Activated CD4-positive, CD25-positive, alpha-beta regulatory T cell (primary cell): Measurements from ENCODE around the gene TPO.
"Not testable (repeated sequence)": the region's sequence is repeated elsewhere in the genome, so short reads cannot be mapped to it uniquely, and the experiment has no call there.

Source experiments
- DNase-seq, 4 experiments: peaks; one replicate each; lab custom pipeline; 2025; lab: John Stamatoyannopoulos, UW

The TPO gene

DNA sequence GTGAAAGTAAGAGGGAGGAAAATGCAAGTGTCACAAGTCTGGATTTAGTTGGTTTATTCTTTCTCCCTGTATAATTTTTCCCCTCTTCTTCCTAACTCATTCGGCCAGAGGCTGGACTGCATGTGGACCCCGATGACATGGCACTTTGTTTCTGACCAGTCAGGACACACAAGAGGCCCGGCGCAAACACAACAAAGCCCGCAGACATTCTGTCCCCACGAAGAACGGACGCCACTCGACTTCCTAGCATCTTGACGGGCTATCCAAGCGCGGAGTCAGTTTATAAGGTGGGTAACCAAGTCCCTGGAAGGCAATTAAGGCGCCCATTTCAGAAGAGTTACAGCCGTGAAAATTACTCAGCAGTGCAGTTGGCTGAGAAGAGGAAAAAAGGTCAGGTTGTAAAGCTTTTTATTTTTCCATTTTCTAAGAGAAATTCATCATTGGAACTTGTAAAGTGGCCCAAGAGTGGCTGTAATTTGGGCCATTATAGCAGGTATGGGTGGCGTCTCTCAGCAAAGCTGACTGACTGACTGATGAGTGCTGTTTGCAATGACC lies at the start of gene TPO:
TPO (plus strand) TSS at position 308 of the 555 bp plus-strand sequence. CDS start 946 bp downstream, outside the sequence.
- no peak for DNase-seq

DNA sequence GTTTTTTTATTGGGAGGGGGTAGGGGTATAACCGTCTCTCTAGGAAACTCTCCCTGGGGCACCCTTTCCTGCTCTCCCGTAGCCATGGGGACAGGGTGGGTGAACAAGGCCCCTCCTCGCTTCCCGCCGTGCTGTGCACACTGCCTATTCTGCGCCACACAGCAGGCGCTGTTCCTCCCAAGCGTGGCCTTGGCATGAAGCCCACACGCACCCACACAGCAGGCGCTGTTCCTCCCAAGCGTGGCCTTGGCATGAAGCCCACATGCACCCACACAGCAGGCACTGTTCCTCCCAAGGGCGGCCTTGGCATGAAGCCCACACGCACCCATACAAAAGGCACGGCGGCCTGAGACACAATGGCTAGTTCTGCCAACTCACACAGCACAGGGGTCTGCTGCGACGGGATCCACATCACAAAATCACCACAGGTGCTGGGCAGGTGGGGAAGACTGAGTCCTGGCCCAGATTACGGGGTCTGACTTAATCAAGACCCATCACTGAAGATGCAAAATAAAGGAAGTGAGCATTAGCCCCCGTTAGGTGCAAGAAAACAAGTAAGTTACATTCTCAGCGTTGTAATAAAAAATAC lies 46.6 kb upstream of the TPO start:
- DNase-seq, result no peak

DNA sequence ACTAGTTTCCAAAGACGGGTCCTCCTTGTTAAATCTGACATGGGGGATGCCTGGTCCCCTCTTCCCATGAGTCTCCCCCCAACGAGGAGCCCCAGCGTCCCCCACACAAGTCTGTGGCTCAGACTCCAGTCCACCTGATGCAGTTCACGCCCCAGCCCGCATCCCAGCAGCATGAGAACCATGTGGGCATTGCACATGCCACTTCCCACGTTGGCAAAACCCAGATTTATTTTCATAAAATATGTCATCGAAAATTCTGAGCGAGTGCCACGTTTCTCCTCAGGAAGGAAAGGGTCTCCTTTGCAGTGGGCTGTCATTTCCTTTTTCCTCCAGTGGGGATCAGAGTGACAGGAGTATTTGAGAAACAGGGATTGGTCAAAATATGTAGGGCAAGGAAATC lies 45.7 kb upstream of the TPO start:
- DNase-seq, result no peak

DNA sequence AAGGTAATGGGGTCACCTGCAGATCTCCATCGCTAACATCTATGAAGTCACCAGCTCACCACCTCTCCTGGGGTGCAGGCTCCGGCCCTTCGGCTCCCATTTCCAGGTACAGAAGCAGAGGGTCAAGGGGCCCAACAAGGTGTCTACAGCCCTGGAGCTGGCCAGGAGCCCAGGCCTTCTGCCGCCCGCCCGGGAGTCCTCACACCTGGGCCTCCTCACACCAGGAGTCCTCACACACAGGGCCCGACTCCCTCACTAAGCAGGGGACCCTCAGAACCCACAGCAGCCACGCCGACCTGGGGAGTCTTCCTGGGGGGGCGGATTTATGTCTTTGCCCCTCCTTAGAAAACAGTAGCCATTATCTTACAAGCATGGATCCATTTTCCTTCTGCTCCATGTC lies 43.4 kb upstream of the TPO start:
- DNase-seq, result no peak

DNA sequence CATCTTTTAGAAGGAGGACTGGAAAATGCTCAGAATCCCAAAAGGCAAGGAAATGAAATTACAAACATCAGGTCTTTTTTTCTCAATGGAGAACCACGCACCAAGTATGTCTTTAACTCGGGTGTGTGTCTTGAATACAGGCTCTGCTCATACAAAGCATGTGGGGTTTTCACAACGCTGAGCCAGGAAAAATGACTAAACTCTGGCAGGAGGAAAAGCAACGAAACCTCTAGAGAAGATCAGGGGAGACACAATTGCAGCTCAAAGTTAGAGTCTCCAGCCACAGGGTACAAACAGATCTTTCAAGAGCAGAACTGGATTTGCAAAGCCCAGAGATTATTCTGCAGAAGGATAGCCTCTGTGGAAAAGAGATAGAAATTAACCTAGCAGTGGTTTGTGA lies 42.8 kb upstream of the TPO start:
- no peak for DNase-seq

DNA sequence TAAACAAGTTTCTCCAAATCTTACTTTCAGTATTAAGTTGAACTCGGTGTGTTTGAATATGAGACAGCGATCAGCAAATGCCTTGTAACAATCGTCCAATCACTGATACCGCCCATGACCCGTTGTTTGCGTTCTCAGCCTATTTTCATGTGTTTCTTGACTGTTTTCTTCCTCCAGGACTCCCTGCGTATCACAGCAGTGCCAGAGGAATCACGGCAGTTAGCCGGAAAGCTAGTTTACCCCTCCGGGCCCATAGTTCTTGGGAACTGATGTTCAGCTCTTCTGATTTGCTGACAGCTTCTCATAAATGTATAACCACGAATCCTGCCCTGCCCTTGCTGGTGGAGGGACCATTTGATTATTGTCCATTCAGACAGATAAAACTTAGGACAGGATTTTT lies 42.2 kb upstream of the TPO start:
- no peak for DNase-seq

DNA sequence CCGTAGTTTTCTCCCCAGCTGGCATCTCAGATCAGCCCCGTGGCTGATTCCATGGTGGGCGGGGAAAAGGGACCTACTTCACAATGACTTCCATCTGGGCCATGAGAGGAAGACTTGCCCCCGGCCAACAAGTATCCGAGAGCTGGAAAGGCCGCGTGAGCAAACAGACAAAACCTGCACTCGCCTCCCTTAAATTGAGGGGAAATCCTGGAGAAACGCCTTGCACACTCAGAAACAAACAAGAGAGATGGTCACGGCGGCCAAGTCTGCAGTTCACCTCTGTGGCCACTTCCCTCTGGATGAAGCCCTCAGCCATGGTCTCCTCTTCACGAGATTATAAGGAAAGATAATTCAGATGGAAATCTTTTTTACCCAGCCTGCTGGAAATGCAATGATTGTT lies 39.4 kb upstream of the TPO start:
- no peak for DNase-seq

DNA sequence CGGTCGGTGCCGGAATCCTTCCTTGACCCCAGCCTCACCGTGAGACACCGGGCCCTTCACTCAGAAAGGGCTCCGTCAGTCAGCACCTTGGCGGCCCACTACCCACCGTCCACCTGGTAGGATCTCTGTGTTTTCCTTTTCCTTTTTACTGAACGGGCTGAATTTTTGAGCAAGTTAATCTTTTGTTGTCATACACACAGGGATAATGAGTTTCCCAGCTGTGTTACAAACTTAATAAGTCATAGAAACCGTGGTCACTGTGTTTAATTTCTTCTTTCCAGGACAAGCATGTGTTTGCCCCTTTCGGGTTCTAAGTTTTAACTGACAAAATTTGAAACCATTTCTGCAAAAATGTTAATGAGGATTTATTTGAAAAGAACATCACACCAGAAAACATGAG lies 39.0 kb upstream of the TPO start:
- DNase-seq, result no peak

DNA sequence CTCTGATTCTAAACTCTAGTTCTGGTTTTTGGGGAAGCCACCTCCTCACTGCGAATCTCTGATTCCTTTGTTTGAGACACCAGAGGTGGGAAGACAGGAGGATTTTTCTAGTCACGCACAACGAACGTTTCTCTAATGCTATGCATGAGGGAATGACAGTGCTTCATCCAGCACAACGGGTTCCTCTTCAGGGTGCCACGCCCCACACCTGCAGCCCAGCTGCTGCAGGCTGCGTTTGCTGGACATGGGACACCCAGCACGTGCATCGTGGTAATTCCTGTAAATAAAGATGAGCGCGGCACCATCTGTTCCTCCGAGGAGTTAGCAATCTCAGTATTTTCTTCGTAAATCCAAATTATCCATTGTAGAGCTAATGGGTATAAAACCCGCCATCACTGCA lies 37.5 kb upstream of the TPO start:
- DNase-seq, result no peak

DNA sequence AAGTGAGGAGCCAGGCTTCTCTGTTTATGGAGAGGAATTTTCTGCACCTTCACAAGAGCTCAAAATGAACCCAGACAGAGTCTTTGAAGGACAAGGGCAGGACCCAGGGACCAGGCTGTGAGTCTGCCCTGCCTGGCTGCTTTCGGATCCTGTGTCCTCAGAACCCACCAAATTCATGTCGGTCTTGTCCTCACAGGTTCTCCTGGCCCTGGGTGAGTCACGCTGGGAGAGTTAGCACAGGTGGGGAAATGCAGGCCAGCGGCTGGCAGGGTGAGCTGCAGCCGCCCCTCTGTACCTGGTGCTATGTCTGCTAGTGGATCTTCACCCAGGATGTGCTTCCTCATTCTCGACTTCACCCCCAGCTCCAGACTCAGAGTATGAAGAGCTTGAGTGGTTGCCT lies 35.8 kb upstream of the TPO start:
- no peak for DNase-seq

DNA sequence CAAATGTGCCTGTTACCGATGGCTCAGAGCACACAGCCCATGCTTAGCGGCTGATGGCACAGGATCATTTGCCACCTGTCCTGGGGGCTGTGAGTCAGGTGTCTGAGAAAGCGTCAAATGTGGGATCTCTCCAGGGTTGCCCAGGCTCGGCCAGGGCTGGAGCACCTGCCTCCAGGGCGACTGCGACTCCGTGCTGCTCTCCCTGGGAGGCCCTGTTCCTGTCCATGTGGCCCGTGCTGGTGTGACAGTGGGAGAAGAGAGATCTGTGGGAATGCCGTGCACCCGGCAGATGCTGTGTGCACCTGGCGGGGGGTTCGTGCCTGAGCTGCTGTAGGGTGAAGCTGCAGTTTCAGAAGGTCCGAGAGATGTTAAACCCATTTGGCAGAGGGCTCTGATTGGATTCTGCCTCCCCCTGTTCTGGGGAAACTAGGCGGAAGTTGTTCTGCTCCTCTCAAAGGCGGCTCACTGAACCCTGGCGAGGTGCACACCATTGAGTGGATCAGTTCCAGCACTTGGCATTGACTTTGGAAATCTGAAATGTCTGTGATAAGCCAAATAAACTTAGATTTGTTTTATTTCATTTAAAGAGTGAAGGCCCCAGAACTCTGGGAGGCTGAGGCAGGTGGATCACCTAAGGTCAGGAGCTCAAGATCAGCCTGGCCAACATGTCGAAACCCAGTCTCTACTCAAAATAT lies 34.7 kb upstream of the TPO start:
- no peak for DNase-seq

DNA sequence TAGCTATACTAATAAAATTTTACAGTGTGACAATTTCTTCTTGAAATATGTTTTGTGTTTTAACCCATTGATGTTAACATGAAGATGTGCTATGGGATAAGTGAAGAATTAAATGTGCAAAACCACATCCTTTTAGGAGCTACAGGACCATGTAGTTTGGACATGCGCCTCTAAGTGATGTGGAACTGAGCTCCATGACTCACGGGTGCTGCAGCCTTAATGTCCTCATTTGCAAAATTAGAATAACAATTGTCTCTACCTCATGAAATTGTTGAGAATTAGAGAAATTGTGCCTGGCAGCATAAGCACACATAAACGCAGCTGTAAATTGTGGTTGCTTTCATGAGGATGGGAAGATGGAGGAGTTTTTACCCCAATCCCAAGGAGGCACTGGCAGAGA lies 31.6 kb upstream of the TPO start:
- DNase-seq, result no peak

DNA sequence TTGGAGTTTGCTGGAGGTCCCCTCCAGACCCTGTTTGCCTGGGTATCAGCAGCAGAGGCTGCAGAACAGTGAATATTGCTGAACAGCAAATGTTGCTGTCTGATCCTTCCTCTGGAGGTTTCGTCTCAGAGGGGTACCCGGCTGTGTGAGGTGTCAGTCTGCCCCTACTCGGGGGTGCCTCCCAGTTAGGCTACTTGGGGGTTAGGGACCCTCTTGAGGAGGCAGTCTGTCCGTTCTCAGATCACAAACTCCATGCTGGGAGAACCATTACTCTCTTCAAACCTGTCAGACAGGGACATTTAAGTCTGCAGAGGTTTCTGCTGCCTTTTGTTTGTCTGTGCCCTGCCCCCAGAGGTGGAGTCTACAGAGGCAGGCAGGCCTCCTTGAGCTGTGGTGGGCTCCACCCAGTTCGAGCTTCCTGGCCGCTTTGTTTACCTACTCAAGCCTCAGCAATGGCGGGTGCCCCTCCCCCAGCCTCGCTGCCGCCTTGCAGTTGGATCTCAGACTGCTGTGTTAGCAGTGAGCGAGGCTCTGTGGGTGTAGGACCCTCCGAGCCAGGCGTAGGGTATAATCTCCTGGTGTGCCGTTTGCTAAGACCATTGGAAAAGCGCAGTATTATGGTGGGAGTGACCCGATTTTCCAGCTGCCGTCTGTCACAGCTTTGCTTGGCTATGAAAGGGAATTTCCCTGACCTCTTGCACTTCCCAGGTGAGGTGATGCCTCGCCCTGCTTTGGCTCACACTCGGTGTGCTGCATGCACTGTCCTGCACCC lies 25.1 kb upstream of the TPO start:
- DNase-seq, result not testable (repeated sequence)

DNA sequence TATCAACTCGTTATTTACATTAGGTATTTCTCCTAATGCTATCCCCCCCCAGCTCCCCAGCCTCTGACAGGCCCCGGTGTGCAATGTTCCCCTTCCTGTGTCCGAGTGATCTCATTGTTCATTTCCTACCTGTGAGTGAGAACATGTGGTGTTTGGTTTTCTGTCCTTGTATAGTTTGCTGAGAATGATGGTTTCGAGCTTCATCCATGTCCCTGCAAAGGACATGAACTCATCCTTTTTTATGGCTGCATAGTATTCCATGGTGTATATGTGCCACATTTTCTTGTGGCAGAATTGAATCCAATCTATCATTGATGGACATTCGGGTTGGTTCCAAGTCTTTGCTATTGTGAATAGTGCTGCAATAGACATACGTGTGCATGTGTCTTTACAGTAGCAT lies 23.1 kb upstream of the TPO start:
- not testable (repeated sequence) for DNase-seq

DNA sequence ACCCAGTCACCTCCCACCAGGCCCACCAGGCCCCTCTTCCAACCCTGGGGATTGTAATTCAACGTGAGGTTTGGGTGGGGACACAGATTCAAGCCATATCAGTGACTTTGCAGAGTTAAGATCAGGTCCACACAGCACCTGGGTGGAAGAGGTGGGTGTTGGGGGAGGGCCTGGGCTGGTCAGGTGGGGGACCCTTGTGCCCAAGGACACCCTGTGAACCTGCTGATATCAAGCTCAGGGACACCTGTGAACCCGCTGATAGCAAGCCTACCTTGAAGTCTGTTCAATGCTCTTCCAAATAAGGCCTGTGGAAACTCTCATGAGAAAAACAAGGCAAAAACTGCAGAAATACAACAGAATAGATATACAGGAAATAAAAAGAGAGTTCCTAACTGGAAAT lies 19.9 kb upstream of the TPO start:
- no peak for DNase-seq

DNA sequence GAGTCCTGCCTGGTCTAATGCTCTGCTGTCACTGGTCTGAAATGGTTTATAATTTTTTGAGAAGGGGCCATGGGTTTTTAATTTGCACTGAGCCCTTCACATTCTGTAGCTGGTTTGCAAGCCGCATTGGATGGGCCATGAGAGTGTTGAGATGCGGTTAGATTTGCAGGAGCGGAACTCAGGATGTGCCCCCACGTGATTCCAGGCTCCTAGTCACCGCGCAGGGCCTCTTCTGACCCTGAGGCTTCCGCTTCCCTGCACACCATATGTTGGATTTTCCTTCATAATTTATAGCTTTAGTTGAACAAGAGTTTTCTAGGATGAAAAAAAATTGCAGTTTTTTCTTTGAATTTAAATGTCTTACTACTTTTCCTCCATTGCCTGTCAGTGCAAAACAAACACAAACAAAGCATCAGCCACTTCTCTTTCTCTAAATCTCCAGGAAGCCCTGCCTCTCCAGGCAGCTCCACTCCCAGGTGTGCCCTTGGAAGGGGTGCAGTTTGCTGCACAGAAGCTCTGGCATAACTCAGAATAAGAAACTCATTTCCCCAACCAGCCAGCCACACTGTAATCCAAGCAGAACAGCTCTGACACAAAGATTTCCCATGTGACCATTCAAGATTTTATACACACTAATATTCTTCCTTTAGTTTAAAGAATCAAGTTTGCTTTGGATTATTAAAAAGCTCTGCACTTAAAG lies 18.4 kb upstream of the TPO start:
- no peak for DNase-seq

DNA sequence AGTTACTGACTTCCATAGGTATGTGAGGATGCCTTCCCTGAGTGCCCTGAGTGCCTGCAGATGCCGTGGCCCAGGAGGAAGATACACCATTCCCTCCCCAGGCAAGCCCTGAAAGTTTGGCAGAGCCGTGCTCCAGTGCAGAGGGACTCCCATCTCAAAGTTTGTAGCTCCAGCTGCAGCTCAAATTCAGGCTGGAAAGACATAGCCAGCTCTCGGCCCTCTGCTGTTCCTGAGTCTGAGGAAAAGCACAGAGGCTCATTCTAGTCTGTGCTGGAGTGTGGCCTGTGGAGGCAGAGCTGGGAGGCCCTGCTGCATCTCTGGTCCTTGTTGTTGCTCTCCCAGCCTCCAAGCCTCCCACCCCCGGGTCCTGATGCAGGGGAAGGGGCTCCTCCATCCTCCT lies 15.9 kb upstream of the TPO start:
- no peak for DNase-seq

DNA sequence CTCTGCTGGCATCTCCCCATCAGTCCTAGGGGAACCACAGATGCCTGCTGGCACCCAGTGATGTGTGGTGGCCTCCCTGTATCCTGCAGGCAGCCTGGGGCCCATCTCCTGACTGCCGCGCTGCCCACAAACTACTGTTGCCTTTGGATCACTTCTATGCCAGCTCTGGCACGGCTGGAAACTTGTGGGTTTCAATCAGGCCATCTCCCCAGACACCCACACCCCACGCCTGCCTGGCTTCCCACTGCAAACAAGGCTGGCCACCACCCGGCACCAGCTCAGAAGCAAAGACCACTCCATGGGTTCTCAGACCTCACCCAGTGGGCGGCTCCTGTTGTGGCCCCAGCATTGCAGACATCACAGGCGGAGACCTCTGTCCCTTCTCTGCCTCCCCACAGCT lies 15.1 kb upstream of the TPO start:
- no peak for DNase-seq

DNA sequence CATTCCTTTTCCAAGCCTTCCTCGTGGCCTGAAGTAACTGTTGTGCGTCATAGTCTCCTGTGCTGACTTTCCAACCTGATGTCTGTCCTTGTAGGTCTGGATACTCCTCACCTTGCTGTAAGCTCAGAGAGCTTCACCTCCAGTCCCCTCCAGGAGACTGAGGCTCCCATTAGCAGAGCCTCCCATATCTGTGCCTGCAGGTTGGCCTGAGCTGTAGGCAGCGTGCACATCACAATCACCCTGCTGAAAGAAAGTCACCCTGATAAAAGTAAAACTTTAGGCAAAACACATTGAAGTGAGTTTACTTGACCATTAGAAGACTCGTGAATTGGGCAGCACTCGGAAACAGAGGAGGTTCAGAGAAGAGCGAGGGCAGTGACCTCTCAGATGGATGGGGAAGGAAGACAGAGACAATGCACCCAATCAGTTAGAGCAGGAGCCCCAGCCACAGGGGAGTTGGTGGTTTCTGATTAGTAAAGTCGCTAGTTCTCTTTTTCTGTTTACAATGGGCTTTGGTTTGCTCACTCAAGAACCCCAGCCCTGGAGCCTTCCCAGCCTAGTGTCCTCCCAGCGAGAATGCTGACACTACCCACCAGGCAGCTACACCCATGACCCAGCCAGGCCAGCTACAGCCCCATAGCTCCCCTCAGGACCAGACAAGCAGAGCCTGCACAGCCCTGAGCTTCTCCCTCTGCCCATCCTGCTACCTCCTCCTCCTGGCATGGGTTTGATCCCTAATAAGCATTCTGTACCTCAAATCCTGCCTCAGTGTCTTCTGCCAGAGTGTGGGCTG lies 12.1 kb upstream of the TPO start:
- no peak for DNase-seq

DNA sequence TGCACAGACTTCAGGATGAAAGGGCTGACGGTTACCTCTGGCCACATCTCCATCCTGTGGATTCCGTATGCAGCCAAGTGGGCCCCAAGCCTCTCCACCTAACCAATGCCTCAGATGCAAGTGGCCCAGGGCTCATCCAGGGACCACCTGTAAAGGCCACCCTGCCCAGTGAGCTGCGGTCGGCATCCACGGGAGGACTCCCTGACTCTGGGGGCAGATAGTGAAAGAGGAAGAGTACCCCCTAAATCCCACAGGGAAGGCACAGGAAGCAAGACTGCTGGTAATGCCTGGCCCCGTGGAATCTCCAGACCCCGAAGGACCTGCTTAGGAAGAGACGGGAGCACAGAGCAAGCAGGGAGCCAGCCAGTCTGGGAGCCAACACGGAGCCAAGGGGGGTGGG lies 11.2 kb upstream of the TPO start:
- no peak for DNase-seq

DNA sequence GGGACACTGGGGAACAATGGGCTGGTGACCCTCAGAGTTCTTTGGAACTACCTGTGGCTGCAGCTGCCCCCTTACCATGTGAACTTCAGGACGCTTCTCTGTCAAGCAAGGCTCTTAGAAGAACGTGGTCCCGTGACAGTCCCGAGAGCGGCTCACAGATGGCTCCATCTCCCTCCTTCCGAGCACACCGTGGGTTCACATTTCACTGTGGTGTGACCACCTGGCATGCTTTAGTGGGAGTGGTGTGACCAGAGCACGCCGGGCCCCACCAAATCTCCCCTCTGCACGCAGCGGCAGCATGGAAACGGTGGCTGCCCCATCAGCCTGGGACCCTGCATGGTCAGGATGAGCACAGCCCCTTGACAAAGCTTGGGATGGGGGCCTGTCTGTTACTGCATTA lies 9.7 kb upstream of the TPO start:
- no peak for DNase-seq

DNA sequence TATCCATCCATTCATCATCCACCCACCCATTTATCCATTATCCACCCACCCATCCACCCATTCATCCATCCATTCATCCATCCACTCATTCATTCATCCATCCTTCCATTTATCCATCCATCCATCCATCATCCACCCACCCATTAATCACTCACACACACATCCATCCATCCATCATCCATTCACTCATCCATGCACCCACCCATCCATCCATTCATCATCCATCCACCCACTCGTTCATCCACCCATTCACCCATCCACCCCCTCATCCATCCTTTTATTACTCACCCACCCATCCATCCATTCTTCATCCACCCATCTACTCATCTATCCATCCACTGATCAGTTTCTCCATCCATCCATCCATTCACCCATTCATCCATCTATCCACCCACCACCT lies 8.1 kb upstream of the TPO start:
- no peak for DNase-seq
